HepG2 (cell line): ENCODE results near the gene PSMA7. TPM values are rescaled to one million over a fixed set of nuclear protein-coding genes. Genes with fewer than 3 reads are reported as not detected.

Source experiments
- CTCF ChIP-seq: sonication (generic); formaldehyde crosslinking; IDR thresholded peaks from 2 replicates; pipeline ENCODE4 v1.5.0; 2020; ENCODE audit warnings: mild to moderate bottlenecking, missing genetic modification reagents, moderate library complexity
- FOSL2 ChIP-seq: sonication (generic); formaldehyde crosslinking; IDR thresholded peaks from 2 replicates; pipeline ENCODE4 v1.4.0; 2020; ENCODE audit warnings: missing genetic modification reagents
- HHEX ChIP-seq: IDR thresholded peaks from 2 replicates; pipeline ENCODE4 v1.6.1; 2016; ENCODE audit warnings: control low read depth
- KLF6 ChIP-seq: IDR thresholded peaks from 2 replicates; pipeline ENCODE4 v1.8.0; 2016; ENCODE audit warnings: missing biosample characterization, missing genetic modification reagents
- MTA1 ChIP-seq: sonication (generic); formaldehyde crosslinking; IDR thresholded peaks from 2 replicates; pipeline ENCODE4 v1.4.0; 2020; ENCODE audit warnings: missing genetic modification reagents, mild to moderate bottlenecking, borderline replicate concordance
- ZHX2 ChIP-seq, 2 experiments: sonication (generic) in 1 of 2; formaldehyde crosslinking in 1 of 2; IDR thresholded peaks; 2 replicates each; pipeline versions ENCODE4 v1.6.1 to v1.9.0; 2014 to 2022; ENCODE audit warnings: antibody characterized with exemption in 1 of 2, borderline replicate concordance in 1 of 2, inconsistent platforms in 1 of 2, low read depth in 1 of 2, missing genetic modification reagents in 1 of 2
- polyA plus RNA-seq, 8 experiments: library from polyadenylated mRNA; depleted of rRNA in 3 of 8; stranded (reverse) in 7 of 8; unstranded in 1 of 8; fragments of >200 nt; fragmentation: Illumina TruSeq in 4 of 8; extraction: Trizol in 4 of 8; gene quantifications; 2 replicates each; pipeline versions ENCODE4 v1.2.1 to v1.2.3, GENCODE V29; 2011 to 2016; ENCODE audit warnings: low read depth in 4 of 8, missing spikeins in 1 of 8, mixed read lengths in 1 of 8; ENCODE audit not compliant: insufficient read depth in 1 of 8
- total RNA-seq, 5 experiments: library from RNA; depleted of rRNA; stranded (reverse); fragments of >200 nt; fragmentation: Illumina TruSeq; extraction: Trizol; gene quantifications; 2 replicates each; pipeline ENCODE4 v1.2.3, GENCODE V29; 2016; ENCODE audit warnings: low read depth in 1 of 5
- TF ChIP-seq, protein P1 (sequence below): sonication (generic); formaldehyde crosslinking; IDR thresholded peaks from 2 replicates; pipeline ENCODE4 v1.5.0; 2020; ENCODE audit warnings: missing genetic modification reagents, mild to moderate bottlenecking, borderline replicate concordance

PSMA7 gene
- total and polyA plus RNA-seq, 2 of the 13 experiments (the other 11 are each of a cell fraction or from before 2014, with no cell fraction given): 531 to 631 TPM

- TF ChIP-seq MTA1 (CRISPR knock-in tag) (0 out of 2 replicates have a peak, but pooled peaks have one; percentile 20), CTCF (0 out of 2 replicates have a peak, but pooled peaks have one; percentile 11), KLF6 (CRISPR knock-in tag) (no peak), ZHX2 (IDR thresholded peaks at IDR 0.05; ENCODE audit: low read depth) (no peak), ZHX2 (CRISPR knock-in tag; IDR thresholded peaks at IDR 0.05; ENCODE audit: borderline replicate concordance) (no peak), HHEX (CRISPR knock-in tag) (no peak), FOSL2 (CRISPR knock-in tag) (no peak)
- TF ChIP-seq, protein P1, sequence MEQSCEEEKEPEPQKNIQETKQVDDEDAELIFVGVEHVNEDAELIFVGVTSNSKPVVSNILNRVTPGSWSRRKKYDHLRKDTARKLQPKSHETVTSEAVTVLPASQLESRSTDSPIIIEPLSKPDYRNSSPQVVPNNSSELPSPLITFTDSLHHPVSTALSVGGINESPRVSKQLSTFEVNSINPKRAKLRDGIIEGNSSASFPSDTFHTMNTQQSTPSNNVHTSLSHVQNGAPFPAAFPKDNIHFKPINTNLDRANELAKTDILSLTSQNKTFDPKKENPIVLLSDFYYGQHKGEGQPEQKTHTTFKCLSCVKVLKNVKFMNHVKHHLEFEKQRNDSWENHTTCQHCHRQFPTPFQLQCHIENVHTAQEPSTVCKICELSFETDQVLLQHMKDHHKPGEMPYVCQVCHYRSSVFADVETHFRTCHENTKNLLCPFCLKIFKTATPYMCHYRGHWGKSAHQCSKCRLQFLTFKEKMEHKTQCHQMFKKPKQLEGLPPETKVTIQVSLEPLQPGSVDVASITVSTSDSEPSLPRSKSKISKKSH (CRISPR knock-in tag): 0 out of 2 replicates have a peak, but pooled peaks have one; percentile 24
Observed at GRCh38 chr20:62174870-62175624, 31.9 kb upstream of the PSMA7 start (continued).
